Sigmoid colon (tissue), 4 donors: ENCODE data around the gene FSCN2.

Source experiments
- EP300 ChIP-seq, 4 donors: sonication (generic); formaldehyde crosslinking; IDR thresholded peaks; one replicate each; pipeline ENCODE4 v1.6.1; 2017; ENCODE audit warnings: antibody characterized with exemption in 4 of 4
- POLR2A ChIP-seq, 2 donors: fragments of 450-650 bp; IDR thresholded peaks; one replicate each; pipeline ENCODE4 v1.6.1; 2016; ENCODE audit warnings: antibody characterized with exemption in 2 of 2, mild to moderate bottlenecking in 2 of 2, moderate library complexity in 2 of 2
- POLR2AphosphoS5 ChIP-seq, 4 donors: sonication (generic); formaldehyde crosslinking; IDR thresholded peaks; one replicate each; pipeline ENCODE4 v1.6.1; 2017; ENCODE audit warnings: antibody characterized with exemption in 4 of 4
- TF ChIP-seq, protein P1 (sequence below), 4 experiments: fragments of 450-650 bp in 3 of 4; fragments of 200-600 bp in 1 of 4; IDR thresholded peaks; one replicate each; pipeline ENCODE4 v1.5.1; 2016 to 2019; ENCODE audit warnings: antibody characterized with exemption in 4 of 4, mild to moderate bottlenecking in 3 of 4, moderate library complexity in 2 of 4

DNA sequence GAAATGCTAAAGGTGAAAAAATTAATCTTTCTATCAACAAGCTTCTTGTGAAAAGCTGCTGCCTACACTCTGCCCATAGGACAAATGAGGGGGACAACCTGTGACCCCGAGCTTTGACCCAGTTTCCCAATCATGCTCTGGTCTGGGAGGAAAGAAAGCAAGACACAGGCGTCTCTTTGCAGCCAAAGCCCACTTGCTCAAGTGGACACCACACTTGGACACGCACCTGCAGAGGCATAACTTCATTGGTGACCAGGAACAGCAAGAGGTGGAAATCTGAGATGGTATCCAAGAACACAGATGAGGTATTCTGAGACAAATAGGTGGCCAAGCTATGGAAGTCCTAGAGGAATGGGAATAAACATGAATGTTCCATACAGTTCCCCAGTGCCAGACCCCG lies 39.0 kb downstream of the FSCN2 start:
- no peak for TF ChIP-seq POLR2A (IDR thresholded peaks at IDR 0.05)
- no peak for TF ChIP-seq EP300 (IDR thresholded peaks at IDR 0.05)
- TF ChIP-seq, protein P1, sequence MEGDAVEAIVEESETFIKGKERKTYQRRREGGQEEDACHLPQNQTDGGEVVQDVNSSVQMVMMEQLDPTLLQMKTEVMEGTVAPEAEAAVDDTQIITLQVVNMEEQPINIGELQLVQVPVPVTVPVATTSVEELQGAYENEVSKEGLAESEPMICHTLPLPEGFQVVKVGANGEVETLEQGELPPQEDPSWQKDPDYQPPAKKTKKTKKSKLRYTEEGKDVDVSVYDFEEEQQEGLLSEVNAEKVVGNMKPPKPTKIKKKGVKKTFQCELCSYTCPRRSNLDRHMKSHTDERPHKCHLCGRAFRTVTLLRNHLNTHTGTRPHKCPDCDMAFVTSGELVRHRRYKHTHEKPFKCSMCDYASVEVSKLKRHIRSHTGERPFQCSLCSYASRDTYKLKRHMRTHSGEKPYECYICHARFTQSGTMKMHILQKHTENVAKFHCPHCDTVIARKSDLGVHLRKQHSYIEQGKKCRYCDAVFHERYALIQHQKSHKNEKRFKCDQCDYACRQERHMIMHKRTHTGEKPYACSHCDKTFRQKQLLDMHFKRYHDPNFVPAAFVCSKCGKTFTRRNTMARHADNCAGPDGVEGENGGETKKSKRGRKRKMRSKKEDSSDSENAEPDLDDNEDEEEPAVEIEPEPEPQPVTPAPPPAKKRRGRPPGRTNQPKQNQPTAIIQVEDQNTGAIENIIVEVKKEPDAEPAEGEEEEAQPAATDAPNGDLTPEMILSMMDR (IDR thresholded peaks at IDR 0.05), result no peak
- TF ChIP-seq POLR2AphosphoS5 (IDR thresholded peaks at IDR 0.05), result no peak
